Vagina (tissue), 2 donors: ENCODE data around the gene PRR5. TPM values are rescaled to one million over a fixed set of nuclear protein-coding genes. Genes with fewer than 3 reads are reported as not detected.

Experiments used
- DNase-seq, 2 donors: peaks; one replicate each; pipeline ENCODE4 v3.0.0-alpha.2; 2017; ENCODE audit errors: extremely low spot score in 2 of 2
- H3K27ac ChIP-seq: fragments of 200-600 bp; sonication (generic); one replicate; pipeline ENCODE4 v1.5.1; 2019
- H3K27me3 ChIP-seq: fragments of 200-600 bp; sonication (generic); one replicate; pipeline ENCODE4 v1.5.1; 2019
- H3K36me3 ChIP-seq, 2 donors: fragments of 200-600 bp; sonication (generic); one replicate each; pipeline ENCODE4 v1.5.1; 2017 to 2019
- H3K4me1 ChIP-seq: fragments of 200-600 bp; sonication (generic); one replicate; pipeline ENCODE4 v1.5.1; 2019
- H3K4me3 ChIP-seq, 2 donors: fragments of 200-600 bp; sonication (generic); 1 replicate in 1 of 2; 2 replicates in 1 of 2; pipeline ENCODE4 v1.5.1; 2016 to 2019
- H3K9me3 ChIP-seq: fragments of 200-600 bp; sonication (generic); one replicate; pipeline ENCODE4 v1.5.1; 2019
- CTCF ChIP-seq, 3 experiments: fragments of 450-650 bp in 2 of 3; fragments of 200-600 bp in 1 of 3; sonication (generic) in 1 of 3; IDR thresholded peaks; one replicate each; pipeline ENCODE4 v1.5.1; 2017 to 2019; ENCODE audit warnings: antibody characterized with exemption in 3 of 3, mild to moderate bottlenecking in 2 of 3, moderate library complexity in 2 of 3
- POLR2A ChIP-seq, 2 donors: fragments of 450-650 bp; IDR thresholded peaks; one replicate each; pipeline ENCODE4 v1.6.1; 2017; ENCODE audit warnings: antibody characterized with exemption in 2 of 2, mild to moderate bottlenecking in 2 of 2, moderate library complexity in 2 of 2
- POLR2AphosphoS5 ChIP-seq, 2 donors: sonication (generic); formaldehyde crosslinking; IDR thresholded peaks; one replicate each; pipeline ENCODE4 v1.9.0; 2017; ENCODE audit warnings: antibody characterized with exemption in 2 of 2, mild to moderate bottlenecking in 2 of 2, low read depth in 1 of 2; ENCODE audit not compliant: insufficient read depth in 1 of 2
- intact Hi-C: fragments of 100-400 bp; cut with DNase I; formaldehyde crosslinking; loops from one replicate; pipeline ENCODE4 v1.15.1; 2023
- total RNA-seq: library from RNA; depleted of rRNA; stranded (reverse); fragments of >200 nt; gene quantifications from one replicate; pipeline ENCODE4 v1.2.3, GENCODE V29; 2016

Gene PRR5
- total RNA-seq, 1 donor from 2014 or later = 36.8 TPM

- Histone ChIP-seq H3K36me3 (no peaks in the 10 kb centered on the region), H3K9me3 (no peaks in the 10 kb centered on the region), H3K4me3 (no peak overlapping the region), H3K27ac (peak overlapping the region; percentile 56), H3K4me1 (peaks cover 38% of the 10 kb centered on the region), H3K27me3 (no peaks in the 10 kb centered on the region)
- DNase-seq = no peak
- intact Hi-C loops = no loop called here
- no peak for TF ChIP-seq POLR2A (IDR thresholded peaks at IDR 0.05)
- no peak for TF ChIP-seq POLR2AphosphoS5 (IDR thresholded peaks at IDR 0.05; ENCODE audit: insufficient read depth in 1 of 2, low read depth in 1 of 2)
- TF ChIP-seq CTCF (IDR thresholded peaks at IDR 0.05) = no peak
These were observed 41.8 kb upstream of the PRR5 start for GRCh38 chr22:44660051-44660830.

GRCh38 chr22:44661070-44661469 is 40.9 kb upstream of the PRR5 start:
- TF ChIP-seq CTCF (IDR thresholded peaks at IDR 0.05) (no peak), POLR2A (IDR thresholded peaks at IDR 0.05) (no peak), POLR2AphosphoS5 (IDR thresholded peaks at IDR 0.05; ENCODE audit: insufficient read depth in 1 of 2, low read depth in 1 of 2) (no peak)
- intact Hi-C loops = no loop called here
- Histone ChIP-seq H3K27me3 (no peaks in the 10 kb centered on the region), H3K4me1 (peaks cover 42% of the 10 kb centered on the region), H3K27ac (no peak overlapping the region), H3K4me3 (no peak overlapping the region), H3K9me3 (no peaks in the 10 kb centered on the region), H3K36me3 (no peaks in the 10 kb centered on the region)
- no peak for DNase-seq

- Histone ChIP-seq H3K4me3 (no peak overlapping the region), H3K36me3 (no peaks in the 10 kb centered on the region), H3K9me3 (no peaks in the 10 kb centered on the region), H3K27me3 (no peaks in the 10 kb centered on the region), H3K4me1 (peaks cover 46% of the 10 kb centered on the region), H3K27ac (no peak overlapping the region)
- intact Hi-C loops = no loop called here
- no peak for DNase-seq
- TF ChIP-seq POLR2A (IDR thresholded peaks at IDR 0.05) = no peak
- no peak for TF ChIP-seq POLR2AphosphoS5 (IDR thresholded peaks at IDR 0.05; ENCODE audit: insufficient read depth in 1 of 2, low read depth in 1 of 2)
- no peak for TF ChIP-seq CTCF (IDR thresholded peaks at IDR 0.05)
These were observed 40.1 kb upstream of the PRR5 start for GRCh38 chr22:44661659-44662569.

GRCh38 chr22:44663256-44663999 is 38.6 kb upstream of the PRR5 start:
- Histone ChIP-seq H3K4me3 (no peak overlapping the region), H3K4me1 (peaks cover 50% of the 10 kb centered on the region), H3K9me3 (no peaks in the 10 kb centered on the region), H3K27me3 (no peaks in the 10 kb centered on the region), H3K36me3 (no peaks in the 10 kb centered on the region), H3K27ac (peak overlapping the region; percentile 70)
- no peak for DNase-seq
- intact Hi-C loops = no loop called here
- TF ChIP-seq POLR2A (IDR thresholded peaks at IDR 0.05) = no peak

GRCh38 chr22:44664149-44664548 is 37.9 kb upstream of the PRR5 start:
- intact Hi-C loops = no loop called here
- TF ChIP-seq CTCF (IDR thresholded peaks at IDR 0.05) (no peak), POLR2AphosphoS5 (IDR thresholded peaks at IDR 0.05; ENCODE audit: insufficient read depth in 1 of 2, low read depth in 1 of 2) (peak in 1 of 2 donors; percentile 66)
- Histone ChIP-seq H3K36me3 (no peaks in the 10 kb centered on the region), H3K27ac (peak overlapping the region; percentile 70), H3K4me1 (peaks cover 48% of the 10 kb centered on the region), H3K27me3 (no peaks in the 10 kb centered on the region), H3K9me3 (no peaks in the 10 kb centered on the region), H3K4me3 (no peak overlapping the region)
- DNase-seq = peak in 1 of 2 donors; percentile 86
